WTC11 (cell line): ENCODE results near the gene GCAT.
A peak's percentile ranks its signal among the peaks of the same experiment; 100 is the strongest.

ENCODE experiments used
- ELF4 ChIP-seq: sonication (generic); formaldehyde crosslinking; IDR thresholded peaks from 2 replicates; pipeline ENCODE4 v1.8.1; 2022; ENCODE audit warnings: low read depth, mild to moderate bottlenecking, moderate library complexity, missing genetic modification reagents
- MYBL2 ChIP-seq: sonication (generic); formaldehyde crosslinking; IDR thresholded peaks from 2 replicates; pipeline ENCODE4 v1.8.1; 2023; ENCODE audit warnings: mild to moderate bottlenecking, moderate library complexity, missing genetic modification reagents
- NFE2L1 ChIP-seq: sonication (generic); formaldehyde crosslinking; IDR thresholded peaks from 2 replicates; pipeline ENCODE4 v1.8.1; 2023; ENCODE audit warnings: missing genetic modification reagents
- SMAD3 ChIP-seq: sonication (generic); formaldehyde crosslinking; IDR thresholded peaks from 2 replicates; pipeline ENCODE4 v1.8.0; 2022; ENCODE audit warnings: missing genetic modification reagents, mild to moderate bottlenecking, borderline replicate concordance
- TEAD4 ChIP-seq: sonication (generic); formaldehyde crosslinking; IDR thresholded peaks from 2 replicates; pipeline ENCODE4 v1.8.0; 2022; ENCODE audit warnings: mild to moderate bottlenecking, missing genetic modification reagents
- ZNF263 ChIP-seq: sonication (generic); formaldehyde crosslinking; IDR thresholded peaks from 2 replicates; pipeline ENCODE4 v1.8.1; 2022; ENCODE audit warnings: low read depth, mild to moderate bottlenecking, moderate library complexity, missing genetic modification reagents
- TF ChIP-seq, protein P1 (sequence below): sonication (generic); formaldehyde crosslinking; conservative IDR thresholded peaks from 2 replicates; pipeline ENCODE4 v1.8.1; 2022; ENCODE audit warnings: mild to moderate bottlenecking, missing genetic modification reagents
- TF ChIP-seq, protein P2 (sequence below): sonication (generic); formaldehyde crosslinking; IDR thresholded peaks from 2 replicates; pipeline ENCODE4 v1.8.1; 2023; ENCODE audit warnings: mild to moderate bottlenecking, moderate library complexity, missing genetic modification reagents
- TF ChIP-seq, protein P3 (sequence below): sonication (generic); formaldehyde crosslinking; IDR thresholded peaks from 2 replicates; pipeline ENCODE4 v1.8.1; 2023; ENCODE audit warnings: mild to moderate bottlenecking, missing genetic modification reagents, moderate library complexity
- TF ChIP-seq, protein P4 (sequence below): fragments of 200-600 bp; IDR thresholded peaks from 2 replicates; pipeline ENCODE4 v1.8.0; 2022; ENCODE audit warnings: antibody characterized with exemption
- TF ChIP-seq, protein P5 (sequence below): sonication (generic); formaldehyde crosslinking; IDR thresholded peaks from 2 replicates; pipeline ENCODE4 v1.8.1; 2023; ENCODE audit warnings: mild to moderate bottlenecking, missing genetic modification reagents, borderline replicate concordance
- TF ChIP-seq, protein P6 (sequence below): sonication (generic); formaldehyde crosslinking; IDR thresholded peaks from 2 replicates; pipeline ENCODE4 v1.8.1; 2022; ENCODE audit warnings: low read depth, missing genetic modification reagents, borderline replicate concordance
- TF ChIP-seq, protein P7 (sequence below): sonication (generic); formaldehyde crosslinking; IDR thresholded peaks from 2 replicates; pipeline ENCODE4 v1.8.0; 2023; ENCODE audit warnings: mild to moderate bottlenecking, missing genetic modification reagents
- TF ChIP-seq, protein P8 (sequence below): fragments of 250-450 bp; sonication (Bioruptor Pico); conservative IDR thresholded peaks from 2 replicates; pipeline ENCODE4 v1.9.0; 2021; ENCODE audit warnings: mild to moderate bottlenecking

DNA sequence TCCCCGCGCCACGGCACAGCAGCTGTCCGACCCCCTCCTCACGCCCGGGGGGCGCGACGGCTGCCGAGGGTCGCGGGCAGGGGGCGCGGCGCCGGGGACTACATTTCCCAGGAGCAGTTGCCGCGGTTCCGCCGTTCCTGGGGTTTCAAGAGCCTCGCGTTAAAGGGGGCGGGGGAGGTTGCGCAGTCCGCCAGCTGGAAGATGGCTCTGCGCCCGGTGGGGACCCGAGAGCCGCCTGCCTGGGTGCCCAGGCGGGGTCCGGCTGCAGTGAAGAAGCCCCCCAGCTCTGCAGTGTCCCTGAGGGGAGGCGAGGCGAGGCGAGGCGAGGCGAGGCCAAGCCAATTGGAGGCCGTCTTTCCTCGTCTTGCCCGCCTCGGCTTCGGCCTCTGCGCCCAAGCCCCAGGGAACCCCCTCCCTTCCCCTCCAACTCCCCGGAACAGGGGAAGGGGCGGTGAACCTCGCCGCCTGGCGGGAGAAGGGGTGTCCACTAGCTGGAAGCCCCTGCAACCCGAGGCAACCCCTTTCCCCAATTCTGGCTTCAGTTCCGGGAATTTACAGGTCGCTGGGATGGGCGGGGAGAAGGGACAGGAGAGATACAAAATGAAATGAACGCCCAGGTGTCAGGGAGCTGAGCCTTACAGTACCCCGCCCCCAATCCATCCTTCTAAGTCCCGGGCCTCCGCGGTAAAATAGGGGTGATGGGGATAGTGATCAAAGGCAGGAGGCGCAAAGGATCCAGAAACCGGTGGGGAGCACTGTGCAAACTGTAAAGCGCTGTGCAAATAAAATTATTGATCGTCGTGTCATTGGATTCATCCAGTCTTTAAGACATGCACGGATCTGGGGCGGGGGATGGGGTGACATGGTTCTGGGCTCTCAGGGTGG, 5.2 kb upstream of the GCAT start:
- TF ChIP-seq, protein P1, sequence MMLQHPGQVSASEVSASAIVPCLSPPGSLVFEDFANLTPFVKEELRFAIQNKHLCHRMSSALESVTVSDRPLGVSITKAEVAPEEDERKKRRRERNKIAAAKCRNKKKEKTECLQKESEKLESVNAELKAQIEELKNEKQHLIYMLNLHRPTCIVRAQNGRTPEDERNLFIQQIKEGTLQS (CRISPR knock-in tag): no peak
- TF ChIP-seq, protein P2, sequence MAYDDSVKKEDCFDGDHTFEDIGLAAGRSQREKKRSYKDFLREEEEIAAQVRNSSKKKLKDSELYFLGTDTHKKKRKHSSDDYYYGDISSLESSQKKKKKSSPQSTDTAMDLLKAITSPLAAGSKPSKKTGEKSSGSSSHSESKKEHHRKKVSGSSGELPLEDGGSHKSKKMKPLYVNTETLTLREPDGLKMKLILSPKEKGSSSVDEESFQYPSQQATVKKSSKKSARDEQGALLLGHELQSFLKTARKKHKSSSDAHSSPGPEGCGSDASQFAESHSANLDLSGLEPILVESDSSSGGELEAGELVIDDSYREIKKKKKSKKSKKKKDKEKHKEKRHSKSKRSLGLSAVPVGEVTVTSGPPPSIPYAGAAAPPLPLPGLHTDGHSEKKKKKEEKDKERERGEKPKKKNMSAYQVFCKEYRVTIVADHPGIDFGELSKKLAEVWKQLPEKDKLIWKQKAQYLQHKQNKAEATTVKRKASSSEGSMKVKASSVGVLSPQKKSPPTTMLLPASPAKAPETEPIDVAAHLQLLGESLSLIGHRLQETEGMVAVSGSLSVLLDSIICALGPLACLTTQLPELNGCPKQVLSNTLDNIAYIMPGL: no peak
- TF ChIP-seq, protein P3, sequence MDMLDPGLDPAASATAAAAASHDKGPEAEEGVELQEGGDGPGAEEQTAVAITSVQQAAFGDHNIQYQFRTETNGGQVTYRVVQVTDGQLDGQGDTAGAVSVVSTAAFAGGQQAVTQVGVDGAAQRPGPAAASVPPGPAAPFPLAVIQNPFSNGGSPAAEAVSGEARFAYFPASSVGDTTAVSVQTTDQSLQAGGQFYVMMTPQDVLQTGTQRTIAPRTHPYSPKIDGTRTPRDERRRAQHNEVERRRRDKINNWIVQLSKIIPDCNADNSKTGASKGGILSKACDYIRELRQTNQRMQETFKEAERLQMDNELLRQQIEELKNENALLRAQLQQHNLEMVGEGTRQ: peak; percentile 9
- TF ChIP-seq MYBL2 (CRISPR knock-in tag) (no peak; the same call in 1 of the 2 replicates), TEAD4 (no peak), NFE2L1 (CRISPR knock-in tag) (no peak), ZNF263 (CRISPR knock-in tag) (no peak), SMAD3 (CRISPR knock-in tag) (no peak), ELF4 (CRISPR knock-in tag) (no peak)
- TF ChIP-seq, protein P4, sequence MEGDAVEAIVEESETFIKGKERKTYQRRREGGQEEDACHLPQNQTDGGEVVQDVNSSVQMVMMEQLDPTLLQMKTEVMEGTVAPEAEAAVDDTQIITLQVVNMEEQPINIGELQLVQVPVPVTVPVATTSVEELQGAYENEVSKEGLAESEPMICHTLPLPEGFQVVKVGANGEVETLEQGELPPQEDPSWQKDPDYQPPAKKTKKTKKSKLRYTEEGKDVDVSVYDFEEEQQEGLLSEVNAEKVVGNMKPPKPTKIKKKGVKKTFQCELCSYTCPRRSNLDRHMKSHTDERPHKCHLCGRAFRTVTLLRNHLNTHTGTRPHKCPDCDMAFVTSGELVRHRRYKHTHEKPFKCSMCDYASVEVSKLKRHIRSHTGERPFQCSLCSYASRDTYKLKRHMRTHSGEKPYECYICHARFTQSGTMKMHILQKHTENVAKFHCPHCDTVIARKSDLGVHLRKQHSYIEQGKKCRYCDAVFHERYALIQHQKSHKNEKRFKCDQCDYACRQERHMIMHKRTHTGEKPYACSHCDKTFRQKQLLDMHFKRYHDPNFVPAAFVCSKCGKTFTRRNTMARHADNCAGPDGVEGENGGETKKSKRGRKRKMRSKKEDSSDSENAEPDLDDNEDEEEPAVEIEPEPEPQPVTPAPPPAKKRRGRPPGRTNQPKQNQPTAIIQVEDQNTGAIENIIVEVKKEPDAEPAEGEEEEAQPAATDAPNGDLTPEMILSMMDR: no peak
- TF ChIP-seq, protein P5, sequence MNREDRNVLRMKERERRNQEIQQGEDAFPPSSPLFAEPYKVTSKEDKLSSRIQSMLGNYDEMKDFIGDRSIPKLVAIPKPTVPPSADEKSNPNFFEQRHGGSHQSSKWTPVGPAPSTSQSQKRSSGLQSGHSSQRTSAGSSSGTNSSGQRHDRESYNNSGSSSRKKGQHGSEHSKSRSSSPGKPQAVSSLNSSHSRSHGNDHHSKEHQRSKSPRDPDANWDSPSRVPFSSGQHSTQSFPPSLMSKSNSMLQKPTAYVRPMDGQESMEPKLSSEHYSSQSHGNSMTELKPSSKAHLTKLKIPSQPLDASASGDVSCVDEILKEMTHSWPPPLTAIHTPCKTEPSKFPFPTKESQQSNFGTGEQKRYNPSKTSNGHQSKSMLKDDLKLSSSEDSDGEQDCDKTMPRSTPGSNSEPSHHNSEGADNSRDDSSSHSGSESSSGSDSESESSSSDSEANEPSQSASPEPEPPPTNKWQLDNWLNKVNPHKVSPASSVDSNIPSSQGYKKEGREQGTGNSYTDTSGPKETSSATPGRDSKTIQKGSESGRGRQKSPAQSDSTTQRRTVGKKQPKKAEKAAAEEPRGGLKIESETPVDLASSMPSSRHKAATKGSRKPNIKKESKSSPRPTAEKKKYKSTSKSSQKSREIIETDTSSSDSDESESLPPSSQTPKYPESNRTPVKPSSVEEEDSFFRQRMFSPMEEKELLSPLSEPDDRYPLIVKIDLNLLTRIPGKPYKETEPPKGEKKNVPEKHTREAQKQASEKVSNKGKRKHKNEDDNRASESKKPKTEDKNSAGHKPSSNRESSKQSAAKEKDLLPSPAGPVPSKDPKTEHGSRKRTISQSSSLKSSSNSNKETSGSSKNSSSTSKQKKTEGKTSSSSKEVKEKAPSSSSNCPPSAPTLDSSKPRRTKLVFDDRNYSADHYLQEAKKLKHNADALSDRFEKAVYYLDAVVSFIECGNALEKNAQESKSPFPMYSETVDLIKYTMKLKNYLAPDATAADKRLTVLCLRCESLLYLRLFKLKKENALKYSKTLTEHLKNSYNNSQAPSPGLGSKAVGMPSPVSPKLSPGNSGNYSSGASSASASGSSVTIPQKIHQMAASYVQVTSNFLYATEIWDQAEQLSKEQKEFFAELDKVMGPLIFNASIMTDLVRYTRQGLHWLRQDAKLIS: no peak
- TF ChIP-seq, protein P6, sequence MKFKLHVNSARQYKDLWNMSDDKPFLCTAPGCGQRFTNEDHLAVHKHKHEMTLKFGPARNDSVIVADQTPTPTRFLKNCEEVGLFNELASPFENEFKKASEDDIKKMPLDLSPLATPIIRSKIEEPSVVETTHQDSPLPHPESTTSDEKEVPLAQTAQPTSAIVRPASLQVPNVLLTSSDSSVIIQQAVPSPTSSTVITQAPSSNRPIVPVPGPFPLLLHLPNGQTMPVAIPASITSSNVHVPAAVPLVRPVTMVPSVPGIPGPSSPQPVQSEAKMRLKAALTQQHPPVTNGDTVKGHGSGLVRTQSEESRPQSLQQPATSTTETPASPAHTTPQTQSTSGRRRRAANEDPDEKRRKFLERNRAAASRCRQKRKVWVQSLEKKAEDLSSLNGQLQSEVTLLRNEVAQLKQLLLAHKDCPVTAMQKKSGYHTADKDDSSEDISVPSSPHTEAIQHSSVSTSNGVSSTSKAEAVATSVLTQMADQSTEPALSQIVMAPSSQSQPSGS (CRISPR knock-in tag): no peak
- TF ChIP-seq, protein P7, sequence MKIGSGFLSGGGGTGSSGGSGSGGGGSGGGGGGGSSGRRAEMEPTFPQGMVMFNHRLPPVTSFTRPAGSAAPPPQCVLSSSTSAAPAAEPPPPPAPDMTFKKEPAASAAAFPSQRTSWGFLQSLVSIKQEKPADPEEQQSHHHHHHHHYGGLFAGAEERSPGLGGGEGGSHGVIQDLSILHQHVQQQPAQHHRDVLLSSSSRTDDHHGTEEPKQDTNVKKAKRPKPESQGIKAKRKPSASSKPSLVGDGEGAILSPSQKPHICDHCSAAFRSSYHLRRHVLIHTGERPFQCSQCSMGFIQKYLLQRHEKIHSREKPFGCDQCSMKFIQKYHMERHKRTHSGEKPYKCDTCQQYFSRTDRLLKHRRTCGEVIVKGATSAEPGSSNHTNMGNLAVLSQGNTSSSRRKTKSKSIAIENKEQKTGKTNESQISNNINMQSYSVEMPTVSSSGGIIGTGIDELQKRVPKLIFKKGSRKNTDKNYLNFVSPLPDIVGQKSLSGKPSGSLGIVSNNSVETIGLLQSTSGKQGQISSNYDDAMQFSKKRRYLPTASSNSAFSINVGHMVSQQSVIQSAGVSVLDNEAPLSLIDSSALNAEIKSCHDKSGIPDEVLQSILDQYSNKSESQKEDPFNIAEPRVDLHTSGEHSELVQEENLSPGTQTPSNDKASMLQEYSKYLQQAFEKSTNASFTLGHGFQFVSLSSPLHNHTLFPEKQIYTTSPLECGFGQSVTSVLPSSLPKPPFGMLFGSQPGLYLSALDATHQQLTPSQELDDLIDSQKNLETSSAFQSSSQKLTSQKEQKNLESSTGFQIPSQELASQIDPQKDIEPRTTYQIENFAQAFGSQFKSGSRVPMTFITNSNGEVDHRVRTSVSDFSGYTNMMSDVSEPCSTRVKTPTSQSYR (CRISPR knock-in tag): no peak
- TF ChIP-seq, protein P8, sequence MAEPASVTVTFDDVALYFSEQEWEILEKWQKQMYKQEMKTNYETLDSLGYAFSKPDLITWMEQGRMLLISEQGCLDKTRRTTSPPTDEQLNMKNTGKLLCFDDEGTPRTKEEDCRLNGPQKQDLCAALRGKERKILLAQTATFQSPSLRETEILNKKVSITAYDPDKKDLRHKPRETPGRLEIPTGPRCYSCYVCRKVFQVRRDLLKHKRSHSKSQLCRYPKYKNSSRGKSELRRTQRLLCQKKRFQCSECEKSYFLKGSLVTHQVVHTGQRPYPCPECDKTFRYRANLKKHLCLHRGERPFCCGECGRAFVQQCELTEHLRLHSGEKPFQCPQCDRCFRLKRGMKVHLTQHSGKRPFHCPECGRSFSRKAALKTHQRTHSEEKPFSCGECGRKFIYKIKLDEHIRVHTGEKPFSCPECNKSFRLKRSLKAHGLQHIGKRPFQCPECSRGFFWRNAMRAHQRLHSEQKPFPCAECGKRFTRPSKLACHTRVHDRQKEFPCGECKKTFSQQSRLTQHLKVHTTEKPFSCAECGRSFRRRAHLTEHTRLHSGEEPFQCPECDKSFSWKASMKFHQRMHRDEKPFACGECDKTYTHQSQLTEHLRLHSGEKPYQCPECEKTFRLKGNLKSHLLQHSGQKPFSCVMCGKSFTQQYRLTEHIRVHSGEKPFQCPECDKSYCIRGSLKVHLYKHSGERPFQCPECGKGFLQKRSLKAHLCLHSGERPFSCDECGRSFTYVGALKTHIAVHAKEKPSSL (CRISPR knock-in tag): no peak
